ENCODE data around the gene CYP1A2.

The CYP1A2 gene

DNA sequence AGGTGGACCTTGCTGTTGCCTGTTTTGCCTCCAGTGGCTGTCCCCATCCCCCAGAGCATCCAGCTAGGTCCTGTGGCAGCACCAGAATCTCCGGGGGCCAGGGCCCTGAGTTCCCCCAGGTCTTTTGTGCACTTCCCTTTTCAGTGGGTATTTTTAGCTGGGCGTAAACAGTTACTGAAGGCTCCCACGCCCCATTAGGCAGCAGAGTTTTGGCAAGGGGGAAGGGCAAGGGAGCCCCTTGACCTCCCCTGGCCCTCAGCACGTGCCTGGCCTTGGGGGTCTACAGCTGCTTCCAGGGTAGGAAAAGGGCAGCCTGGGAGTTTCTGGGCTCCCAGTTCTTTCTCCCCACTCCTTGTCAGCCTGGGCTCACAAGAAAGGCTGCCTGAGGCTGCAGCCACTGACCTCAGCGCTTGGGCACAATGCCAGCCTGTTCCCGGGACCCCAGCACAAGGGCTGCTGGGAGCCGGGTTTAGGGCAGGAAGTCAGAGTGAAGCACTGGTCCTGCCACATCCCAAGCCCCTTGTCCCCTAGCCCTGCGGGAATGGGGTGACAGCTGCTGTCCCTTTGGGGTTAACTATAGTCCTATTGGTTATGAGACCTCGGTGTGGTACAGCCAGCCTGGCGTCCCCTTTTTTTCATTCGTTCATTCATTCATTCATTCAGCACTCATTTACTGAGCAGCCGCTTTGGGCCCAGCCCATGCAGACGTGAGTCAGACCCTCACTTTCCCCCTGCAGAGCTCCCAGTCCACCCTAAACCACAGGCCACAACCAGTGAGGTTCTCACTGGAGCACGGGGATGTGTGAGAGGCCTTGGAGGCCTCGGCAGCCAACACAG is 41.7 kb downstream of the CYP1A2 start:
- no peak for DNase-seq

DNA sequence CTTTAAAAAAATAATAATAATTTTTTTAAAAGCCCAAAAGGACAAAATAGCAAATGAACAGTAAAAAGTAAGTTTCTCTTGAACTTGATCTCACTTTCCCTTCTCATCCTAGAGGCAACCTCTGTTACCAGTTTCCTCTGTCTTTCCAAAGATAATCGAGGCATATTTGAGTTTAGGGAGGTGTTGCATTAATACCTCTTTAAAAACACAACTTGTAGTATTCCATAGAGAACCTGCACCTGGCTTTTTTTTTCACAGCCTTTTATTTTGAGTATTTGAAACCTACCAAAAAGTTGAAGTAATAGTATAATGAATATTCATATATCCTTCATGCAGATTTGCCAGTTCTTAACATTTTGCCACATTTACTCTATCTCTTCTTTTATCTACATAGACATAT is 42.4 kb downstream of the CYP1A2 start:
- no peak for DNase-seq

DNA sequence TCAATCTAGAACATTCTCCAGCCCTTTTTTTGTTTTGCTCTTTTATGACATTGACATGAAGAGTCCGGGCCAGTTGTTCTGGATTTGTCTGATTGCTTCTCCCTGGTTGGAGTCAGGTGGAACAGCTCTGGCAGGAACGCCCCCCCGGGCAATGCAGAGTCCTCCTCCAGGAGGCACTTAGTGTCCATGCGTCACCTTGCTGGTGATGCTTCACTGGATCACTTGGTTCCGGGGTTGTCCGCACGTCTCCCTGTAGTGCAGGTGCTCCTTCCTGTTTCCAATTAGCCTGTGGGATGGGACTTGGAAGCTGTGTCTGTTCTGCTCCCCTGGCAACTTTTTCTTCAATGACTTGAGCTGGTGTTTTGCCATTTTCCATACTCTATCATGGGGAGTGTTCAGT is 43.0 kb downstream of the CYP1A2 start:
- DNase-seq: no peak

DNA sequence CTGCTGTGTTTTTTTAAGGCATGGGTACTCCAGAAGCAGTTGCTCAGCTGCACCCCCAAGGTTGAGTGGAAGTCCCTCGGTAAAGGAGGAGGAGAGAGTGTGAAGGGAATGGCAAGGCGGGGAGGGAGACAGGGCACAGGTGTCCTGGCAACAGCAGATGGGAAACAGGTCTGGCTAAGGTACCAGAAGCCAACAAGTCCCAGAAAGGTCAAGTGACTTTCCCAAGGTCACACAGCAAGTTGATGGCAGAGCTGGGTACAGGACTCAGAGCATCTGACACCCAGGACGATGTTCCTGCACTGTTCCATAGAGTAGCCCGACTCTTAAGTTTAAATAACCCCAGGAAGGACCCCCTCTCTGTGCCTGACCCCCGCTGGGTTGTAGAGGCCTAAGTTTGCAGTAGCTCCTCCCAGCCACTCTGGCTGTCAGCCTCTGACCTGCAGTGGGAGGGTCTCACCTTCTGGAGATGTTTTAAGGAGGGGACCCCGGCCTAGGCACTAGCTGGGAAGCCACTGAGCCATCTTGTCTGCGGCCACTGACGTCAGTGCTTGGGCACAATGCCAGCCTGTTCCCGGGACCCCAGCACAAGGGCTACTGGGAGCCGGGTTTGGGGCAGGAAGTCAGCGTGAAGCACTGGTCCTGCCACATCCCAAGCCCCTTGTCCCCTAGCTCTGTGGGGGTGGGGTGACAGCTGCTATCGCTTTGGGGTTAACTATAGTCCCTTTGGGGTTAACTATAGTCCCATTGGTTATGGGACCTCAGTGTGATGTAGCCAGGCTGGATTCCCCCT is 43.8 kb downstream of the CYP1A2 start:
- DNase-seq: no peak

DNA sequence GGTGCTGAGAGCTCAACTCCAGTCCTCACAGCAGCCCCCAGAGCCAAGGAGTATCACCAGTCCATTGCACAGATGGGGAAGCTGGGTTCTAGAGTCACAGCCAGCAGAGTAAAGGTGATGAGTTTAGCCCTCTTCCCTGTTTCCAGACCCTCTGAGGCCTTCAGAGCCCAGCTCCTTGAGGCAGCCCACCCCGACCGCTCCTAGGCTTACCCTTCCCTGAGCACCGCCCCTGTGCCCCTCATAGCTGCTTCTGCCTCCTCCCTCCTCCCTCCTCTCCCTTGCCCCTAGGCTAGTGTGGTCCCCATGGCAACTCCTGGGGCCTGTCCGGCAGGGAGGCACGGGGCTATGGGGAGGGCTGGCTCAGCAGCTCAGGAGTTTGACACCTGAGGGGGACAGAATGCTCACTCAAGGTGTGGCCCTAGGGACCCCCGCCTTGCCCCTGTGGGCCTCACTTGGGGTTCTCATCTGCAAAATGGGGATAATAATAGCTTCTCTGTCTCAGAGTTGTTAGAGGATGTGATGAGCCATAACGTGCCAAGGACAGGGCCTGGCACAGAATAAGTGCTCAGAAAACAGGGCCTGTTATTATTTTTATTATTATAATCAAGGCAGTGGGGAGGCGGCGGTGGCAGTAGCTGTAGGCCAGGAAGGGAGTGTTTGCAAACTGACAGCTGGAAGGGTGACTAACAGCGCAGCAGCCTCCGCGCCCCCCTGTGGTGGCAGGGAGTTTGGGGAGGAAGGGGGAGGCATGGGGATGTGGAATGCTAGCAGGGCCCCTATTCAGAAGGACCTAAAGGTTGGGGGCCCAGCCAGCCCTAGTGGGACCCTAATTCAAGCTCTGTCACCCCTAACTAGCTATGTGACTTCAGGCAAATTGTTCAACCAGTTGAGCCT is 44.7 kb downstream of the CYP1A2 start:
- DNase-seq: no peak

DNA sequence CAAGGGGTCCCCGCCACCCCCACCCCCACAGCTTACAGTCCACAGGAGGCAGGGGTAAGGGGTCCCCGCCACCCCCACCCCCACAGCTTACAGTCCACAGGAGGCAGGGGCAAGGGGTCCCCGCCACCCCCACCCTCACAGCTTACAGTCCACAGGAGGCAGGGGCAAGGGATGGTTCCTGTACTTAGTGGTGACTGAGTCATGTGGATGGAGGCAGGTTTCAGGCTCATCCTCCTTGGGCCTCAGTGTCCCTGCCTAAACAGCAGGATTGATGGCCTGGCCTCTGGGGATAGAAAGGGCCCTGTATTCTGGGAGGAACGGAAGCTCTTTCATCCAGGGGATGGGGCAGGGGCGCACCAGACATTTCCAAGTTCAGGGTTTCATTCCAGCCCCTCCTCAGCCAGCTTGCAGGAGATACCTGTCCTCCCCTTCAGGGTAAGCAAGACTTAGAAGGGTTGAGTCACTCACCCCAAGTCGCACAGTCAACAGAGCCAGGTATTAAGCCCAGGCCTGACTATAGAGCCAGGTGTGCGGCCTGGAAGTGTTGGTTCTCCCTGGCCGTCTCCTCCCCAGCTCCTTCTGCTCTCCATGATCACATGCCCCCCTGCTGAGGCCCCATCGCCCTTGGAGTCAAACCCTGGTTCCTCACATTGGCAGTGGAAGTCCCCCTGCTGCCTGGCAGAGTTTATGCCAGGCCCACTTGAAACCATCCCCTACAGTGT is 45.8 kb downstream of the CYP1A2 start:
- no peak for DNase-seq

DNA sequence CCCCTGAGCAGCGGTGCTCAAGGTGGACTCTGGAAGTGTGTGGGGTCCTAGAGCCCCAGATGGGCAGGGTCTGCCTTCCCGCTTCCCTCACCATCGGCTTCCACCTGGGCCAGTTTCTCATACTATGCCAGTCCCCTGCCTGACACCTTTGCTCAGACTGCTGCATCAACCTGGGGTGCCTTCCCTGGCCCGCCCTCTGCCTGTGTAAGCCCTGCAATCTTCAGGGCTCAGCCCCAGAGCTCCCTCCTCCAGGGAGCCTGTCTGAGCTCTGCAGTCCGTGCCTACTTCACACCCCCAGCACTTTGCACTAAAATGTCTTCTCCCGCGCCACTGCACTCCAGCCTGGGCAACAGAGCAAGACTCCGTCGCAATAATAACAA is 46.3 kb downstream of the CYP1A2 start:
- no peak for DNase-seq

DNA sequence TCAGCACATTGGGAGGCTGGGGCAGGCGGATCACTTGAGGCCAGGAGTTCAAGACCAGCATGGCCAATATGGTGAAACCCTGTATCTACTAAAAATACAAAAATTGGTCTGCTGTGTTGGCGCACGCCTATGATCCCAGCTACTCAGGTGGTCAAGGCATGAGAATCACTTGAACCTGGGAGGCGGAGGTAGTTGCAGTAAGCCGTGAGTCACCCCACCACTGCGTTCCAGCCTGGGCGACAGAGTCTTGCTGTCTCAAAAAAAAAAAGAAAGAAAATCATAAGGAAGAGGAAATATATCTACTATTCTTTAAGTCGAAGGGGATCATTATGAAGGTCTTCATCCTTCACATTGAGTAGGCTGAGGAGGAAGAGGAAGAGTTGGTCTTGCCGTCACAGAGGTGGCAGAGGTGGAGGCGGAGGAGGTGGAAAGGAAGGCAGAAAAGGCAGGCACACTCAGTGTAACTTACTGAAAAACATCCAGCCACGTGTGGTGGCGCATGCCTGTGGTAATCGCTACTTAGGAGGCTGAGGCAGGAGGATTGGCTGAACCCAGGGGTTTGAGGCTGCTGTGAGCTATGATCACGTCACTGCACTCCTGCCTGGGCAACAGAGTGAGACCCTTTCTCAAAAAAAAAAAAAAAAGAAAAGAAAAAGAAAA is 47.5 kb downstream of the CYP1A2 start:
- DNase-seq: no peak

DNA sequence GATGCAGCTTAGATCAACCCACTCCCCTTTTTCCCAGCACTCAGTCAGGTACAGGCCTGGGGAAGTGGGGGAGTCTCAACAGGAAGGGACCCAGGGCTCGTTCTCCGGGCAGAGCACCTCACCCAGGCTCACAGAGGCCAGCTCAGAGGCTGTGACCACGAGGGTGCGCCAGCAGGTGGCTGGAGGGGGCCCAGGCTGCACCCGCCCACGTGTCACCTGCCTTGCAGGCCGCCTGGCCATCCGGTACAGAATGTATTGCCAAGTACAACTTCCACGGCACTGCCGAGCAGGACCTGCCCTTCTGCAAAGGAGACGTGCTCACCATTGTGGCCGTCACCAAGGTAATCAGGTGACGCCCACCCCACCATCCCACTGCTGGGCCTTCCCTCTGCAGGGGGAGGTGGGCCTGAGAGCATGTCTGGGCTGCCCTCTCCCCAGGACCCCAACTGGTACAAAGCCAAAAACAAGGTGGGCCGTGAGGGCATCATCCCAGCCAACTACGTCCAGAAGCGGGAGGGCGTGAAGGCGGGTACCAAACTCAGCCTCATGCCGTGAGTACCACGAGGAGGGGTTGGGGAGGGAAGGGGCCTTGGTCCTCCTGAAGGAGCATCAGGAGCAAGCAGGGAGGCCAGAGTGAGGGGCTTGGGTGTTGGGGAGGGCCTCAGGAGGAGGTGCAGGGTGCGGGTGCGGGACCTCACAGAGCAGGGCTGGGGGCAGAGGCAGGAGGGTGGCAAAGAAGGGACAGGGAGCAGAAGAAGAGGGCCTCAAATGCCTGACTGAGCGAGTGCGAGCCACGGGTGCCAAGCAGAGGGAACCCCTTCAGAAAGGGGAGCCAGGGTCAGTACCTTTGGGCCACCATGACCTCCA is 50.0 kb downstream of the CYP1A2 start:
- no peak for DNase-seq

DNA sequence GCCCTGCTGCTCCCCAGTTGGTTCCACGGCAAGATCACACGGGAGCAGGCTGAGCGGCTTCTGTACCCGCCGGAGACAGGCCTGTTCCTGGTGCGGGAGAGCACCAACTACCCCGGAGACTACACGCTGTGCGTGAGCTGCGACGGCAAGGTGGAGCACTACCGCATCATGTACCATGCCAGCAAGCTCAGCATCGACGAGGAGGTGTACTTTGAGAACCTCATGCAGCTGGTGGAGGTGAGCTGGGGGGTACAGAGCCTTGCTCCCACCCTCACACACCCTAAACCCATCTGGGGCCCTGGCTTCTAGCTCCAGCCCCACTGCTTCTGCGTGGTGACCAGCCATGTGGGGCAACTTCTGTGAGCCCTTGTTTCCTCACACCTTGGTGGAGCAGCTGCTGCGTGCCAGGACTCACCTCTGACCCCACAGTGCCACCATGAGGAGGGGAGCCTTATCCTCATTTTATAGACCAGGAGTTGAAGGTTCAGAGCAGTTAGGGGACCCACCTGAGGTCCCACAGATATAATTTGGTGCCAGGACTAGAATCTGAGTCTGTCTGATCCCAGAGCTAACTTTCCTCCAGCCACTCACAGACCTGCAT is 50.7 kb downstream of the CYP1A2 start:
- no peak for DNase-seq

DNA sequence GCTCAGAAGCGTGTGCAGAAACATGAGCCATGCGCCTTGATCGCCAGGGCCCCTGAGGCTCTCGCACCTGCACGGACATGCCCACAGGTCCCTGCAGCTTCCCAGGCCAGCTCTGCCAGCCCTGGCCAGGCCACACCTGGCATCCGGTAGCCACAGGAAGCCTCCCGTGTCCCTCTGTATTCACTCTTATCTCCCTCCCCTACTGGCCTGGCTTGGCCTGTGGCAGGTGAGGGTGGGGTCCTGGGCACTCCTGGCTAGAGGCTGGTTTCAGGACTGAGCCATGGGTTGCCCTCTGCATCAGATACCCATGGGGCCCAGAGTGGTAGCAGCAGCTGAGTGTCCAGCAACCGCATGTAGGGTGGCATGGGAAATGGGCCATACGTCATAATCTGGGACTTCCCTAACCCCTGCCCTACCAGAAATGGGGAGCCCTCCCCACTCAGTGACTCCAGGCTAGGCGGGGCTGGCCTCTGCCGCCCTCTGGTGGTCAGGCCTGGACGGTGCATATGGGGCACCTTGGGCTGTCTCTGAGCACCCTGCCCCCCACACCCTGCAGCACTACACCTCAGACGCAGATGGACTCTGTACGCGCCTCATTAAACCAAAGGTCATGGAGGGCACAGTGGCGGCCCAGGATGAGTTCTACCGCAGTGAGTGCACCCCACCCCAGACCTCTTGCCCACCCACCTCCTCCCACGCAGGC is 51.4 kb downstream of the CYP1A2 start:
- DNase-seq: no peak

DNA sequence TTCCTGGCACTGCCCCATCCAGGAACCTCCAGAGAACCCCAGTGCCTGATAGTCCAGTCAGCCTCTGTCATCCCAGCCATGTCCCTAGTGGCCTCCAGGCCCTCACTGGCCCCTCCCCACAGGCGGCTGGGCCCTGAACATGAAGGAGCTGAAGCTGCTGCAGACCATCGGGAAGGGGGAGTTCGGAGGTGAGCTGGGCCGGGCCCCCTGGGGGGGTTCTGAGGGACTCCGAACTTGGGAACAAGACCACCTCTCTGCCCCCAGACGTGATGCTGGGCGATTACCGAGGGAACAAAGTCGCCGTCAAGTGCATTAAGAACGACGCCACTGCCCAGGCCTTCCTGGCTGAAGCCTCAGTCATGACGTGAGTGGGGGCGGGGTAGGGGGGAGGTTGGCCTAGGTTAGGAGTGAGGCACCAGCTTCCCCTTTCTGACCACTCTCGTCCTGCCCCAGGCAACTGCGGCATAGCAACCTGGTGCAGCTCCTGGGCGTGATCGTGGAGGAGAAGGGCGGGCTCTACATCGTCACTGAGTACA is 52.0 kb downstream of the CYP1A2 start:
- DNase-seq: no peak

DNA sequence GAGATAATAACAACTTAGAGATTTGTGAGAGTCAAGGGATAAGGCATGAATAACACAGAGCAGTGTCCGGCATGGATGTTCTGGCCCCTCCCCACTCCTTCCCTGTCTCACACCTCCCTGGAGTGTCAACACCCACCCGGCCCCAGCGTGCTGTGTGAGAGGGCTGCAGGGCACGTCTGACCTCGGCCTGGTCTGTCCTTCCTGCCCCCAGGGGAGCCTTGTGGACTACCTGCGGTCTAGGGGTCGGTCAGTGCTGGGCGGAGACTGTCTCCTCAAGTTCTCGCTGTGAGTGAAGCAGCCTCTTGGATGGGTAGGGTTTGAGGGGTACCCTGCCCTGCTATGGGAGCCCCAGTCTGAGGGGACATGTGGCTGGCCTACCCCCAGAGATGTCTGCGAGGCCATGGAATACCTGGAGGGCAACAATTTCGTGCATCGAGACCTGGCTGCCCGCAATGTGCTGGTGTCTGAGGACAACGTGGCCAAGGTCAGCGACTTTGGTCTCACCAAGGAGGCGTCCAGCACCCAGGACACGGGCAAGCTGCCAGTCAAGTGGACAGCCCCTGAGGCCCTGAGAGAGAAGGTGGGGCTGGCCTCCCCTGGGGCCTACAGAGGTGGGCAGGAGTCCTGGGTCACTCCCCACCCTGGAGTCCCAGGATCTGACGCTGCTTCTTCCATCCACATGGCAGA is 52.8 kb downstream of the CYP1A2 start:
- no peak for DNase-seq

DNA sequence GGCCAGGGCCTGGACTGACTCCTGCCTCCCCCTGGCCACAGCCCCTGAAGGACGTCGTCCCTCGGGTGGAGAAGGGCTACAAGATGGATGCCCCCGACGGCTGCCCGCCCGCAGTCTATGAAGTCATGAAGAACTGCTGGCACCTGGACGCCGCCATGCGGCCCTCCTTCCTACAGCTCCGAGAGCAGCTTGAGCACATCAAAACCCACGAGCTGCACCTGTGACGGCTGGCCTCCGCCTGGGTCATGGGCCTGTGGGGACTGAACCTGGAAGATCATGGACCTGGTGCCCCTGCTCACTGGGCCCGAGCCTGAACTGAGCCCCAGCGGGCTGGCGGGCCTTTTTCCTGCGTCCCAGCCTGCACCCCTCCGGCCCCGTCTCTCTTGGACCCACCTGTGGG is 53.6 kb downstream of the CYP1A2 start:
- no peak for DNase-seq

DNA sequence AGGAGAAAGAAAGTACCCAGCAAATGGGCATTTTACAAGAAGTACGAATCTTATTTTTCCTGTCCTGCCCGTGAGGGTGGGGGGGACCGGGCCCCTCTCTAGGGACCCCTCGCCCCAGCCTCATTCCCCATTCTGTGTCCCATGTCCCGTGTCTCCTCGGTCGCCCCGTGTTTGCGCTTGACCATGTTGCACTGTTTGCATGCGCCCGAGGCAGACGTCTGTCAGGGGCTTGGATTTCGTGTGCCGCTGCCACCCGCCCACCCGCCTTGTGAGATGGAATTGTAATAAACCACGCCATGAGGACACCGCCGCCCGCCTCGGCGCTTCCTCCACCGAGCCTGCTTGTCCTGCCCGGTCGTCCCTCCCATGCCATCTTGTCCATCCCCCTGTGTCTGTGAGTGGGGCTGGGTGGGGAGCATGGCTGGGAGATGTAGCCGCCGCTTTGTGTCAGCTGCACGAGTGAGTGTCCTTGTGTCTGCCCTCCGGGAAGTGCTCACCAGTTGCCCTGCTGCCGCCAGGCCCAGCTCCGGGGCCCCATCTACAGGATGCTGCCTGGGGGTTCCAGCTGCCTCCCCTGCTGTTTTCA is 54.3 kb downstream of the CYP1A2 start:
- no peak for DNase-seq

DNA sequence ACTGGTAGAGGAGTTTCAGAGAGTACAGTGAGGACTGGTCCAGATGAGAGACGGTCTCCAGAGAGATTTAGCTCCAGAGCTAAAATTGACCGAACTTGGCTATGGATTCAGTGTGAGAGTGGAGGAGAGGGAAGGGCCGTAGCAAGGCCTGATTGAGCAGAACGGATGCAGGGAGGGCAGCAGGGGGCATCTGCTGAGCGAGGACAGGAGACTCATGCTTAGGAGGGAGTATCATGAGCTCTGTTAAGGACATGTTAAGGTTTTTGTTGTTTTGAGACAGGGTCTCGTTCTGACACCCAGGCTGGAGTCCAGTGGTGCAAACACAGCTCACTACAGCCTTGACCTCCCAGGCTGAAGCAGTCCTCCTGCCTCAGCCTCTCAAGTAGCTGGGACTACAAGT is 56.3 kb downstream of the CYP1A2 start:
- no peak for DNase-seq
